Activated naive CD8-positive, alpha-beta T cell treated with anti-CD3 and anti-CD28 coated beads, Interleukin-2, amount 50 U/mL, for 24 hours (primary cell): Measurements from ENCODE around the gene C5orf24.

Experiments used
- ATAC-seq: fragments of 150-1000 bp; cut with Tn5 transposase; one replicate; pipeline ENCODE4 v1.10.0; 2021
- DNase-seq: peaks from one replicate; pipeline ENCODE4 v3.0.0; 2021
- H3K27ac Mint-ChIP-seq: one replicate; pipeline ENCODE4 v1.8.0; 2021; ENCODE audit warnings: mild to moderate bottlenecking, mixed read lengths
- H3K27me3 Mint-ChIP-seq: one replicate; pipeline ENCODE4 v1.8.0; 2021; ENCODE audit warnings: mixed read lengths
- H3K36me3 Mint-ChIP-seq: one replicate; pipeline ENCODE4 v1.8.0; 2021; ENCODE audit warnings: low read depth, mixed read lengths
- H3K4me1 Mint-ChIP-seq: one replicate; pipeline ENCODE4 v1.8.0; 2021; ENCODE audit warnings: mixed read lengths
- H3K4me3 Mint-ChIP-seq: one replicate; pipeline ENCODE4 v1.8.0; 2021; ENCODE audit warnings: mild to moderate bottlenecking, moderate library complexity, mixed read lengths
- H3K9me3 Mint-ChIP-seq: one replicate; pipeline ENCODE4 v1.8.0; 2021; ENCODE audit warnings: mixed read lengths

C5orf24 gene

GRCh38 chr5:134845852-134846640 lies at the start of gene C5orf24:
Gene C5orf24 (plus strand): TSS chr5:134845968. CDS start chr5:134854901, 8,933 bp downstream.
- H3K4me3 Mint-ChIP-seq: peak within 1 kb of the TSS; percentile 94
- DNase-seq (peak; percentile 92), ATAC-seq (peak; percentile 96)
- H3K4me1 Mint-ChIP-seq: peaks cover 40% of the 10 kb centered on the region
- peaks cover 22% of the 10 kb centered on the region for H3K36me3 Mint-ChIP-seq
- H3K27ac Mint-ChIP-seq: peak within 1 kb of the TSS; percentile 95
- H3K9me3 Mint-ChIP-seq: no peaks in the 10 kb centered on the region
- H3K27me3 Mint-ChIP-seq: no peaks in the 10 kb centered on the region

DNA sequence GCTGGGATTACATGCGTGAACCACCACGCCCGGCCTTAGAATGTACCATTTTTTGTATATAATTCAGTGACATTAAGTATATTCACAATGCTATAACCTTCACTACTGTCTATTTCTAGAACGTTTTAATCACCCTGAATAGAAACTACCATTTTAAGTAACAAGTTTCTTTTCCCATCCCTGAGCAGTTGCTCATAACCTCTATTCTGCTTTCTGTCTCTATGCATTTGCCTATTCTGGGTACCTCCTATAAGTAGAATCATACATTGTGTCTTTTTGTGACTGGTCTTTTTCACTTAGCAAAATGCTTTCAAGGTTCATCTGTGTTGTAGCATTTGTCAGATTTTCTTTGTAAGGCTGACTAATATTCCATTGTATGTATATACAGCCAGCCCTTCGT lies 47.3 kb upstream of the C5orf24 start:
- Mint-ChIP-seq H3K4me1 (no peaks in the 10 kb centered on the region), H3K27me3 (no peaks in the 10 kb centered on the region), H3K27ac (no peak overlapping the region), H3K36me3 (peaks cover 60% of the 10 kb centered on the region), H3K9me3 (no peaks in the 10 kb centered on the region), H3K4me3 (no peak overlapping the region)
- DNase-seq: no peak
- no peak for ATAC-seq

GRCh38 chr5:134803821-134804220 lies 41.9 kb upstream of the C5orf24 start:
- Mint-ChIP-seq H3K36me3 (peaks cover 38% of the 10 kb centered on the region), H3K27ac (no peak overlapping the region), H3K9me3 (no peaks in the 10 kb centered on the region), H3K4me1 (no peaks in the 10 kb centered on the region), H3K4me3 (no peak overlapping the region), H3K27me3 (no peaks in the 10 kb centered on the region)
- DNase-seq: no peak
- ATAC-seq: no peak

- no peaks in the 10 kb centered on the region for H3K9me3 Mint-ChIP-seq
- DNase-seq: no peak
- no peaks in the 10 kb centered on the region for H3K27me3 Mint-ChIP-seq
- H3K4me1 Mint-ChIP-seq: peaks cover 19% of the 10 kb centered on the region
- peak; percentile 78 for ATAC-seq
- peaks cover 33% of the 10 kb centered on the region for H3K36me3 Mint-ChIP-seq
- peak overlapping the region; percentile 51 for H3K27ac Mint-ChIP-seq
- no peak overlapping the region for H3K4me3 Mint-ChIP-seq
These were observed 32.4 kb upstream of the C5orf24 start for GRCh38 chr5:134813407-134813806.

DNA sequence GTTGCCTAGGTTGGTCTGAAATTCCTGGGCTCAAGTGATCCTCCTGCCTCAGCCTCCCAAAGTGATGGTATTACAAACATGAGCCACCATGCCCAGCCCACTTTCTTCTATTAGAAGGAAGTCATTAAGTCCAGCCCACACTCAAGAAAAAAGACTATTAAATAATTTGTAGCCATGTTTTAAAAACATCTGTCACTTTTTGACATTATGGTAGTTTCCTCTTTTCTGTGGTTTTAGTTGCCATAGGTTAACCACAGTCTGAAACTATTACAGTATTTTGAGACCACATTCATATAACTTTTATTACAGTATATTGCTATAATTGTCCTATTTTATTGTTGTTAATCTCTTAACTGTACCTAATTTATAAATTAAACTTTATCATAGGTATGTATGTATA lies 31.9 kb upstream of the C5orf24 start:
- no peak for ATAC-seq
- no peak for DNase-seq
- Mint-ChIP-seq H3K4me3 (no peak overlapping the region), H3K4me1 (peaks cover 19% of the 10 kb centered on the region), H3K27me3 (no peaks in the 10 kb centered on the region), H3K9me3 (no peaks in the 10 kb centered on the region), H3K36me3 (peaks cover 33% of the 10 kb centered on the region), H3K27ac (peak overlapping the region; percentile 51)

GRCh38 chr5:134817006-134817405 lies 28.8 kb upstream of the C5orf24 start:
- peaks cover 42% of the 10 kb centered on the region for H3K36me3 Mint-ChIP-seq

GRCh38 chr5:134818776-134819175 lies 27.0 kb upstream of the C5orf24 start:
- H3K9me3 Mint-ChIP-seq: no peaks in the 10 kb centered on the region
- no peak overlapping the region for H3K27ac Mint-ChIP-seq
- H3K36me3 Mint-ChIP-seq: peaks cover 51% of the 10 kb centered on the region
- H3K4me3 Mint-ChIP-seq: no peak overlapping the region
- DNase-seq: no peak
- no peak for ATAC-seq
- H3K27me3 Mint-ChIP-seq: no peaks in the 10 kb centered on the region
- H3K4me1 Mint-ChIP-seq: peaks cover 4% of the 10 kb centered on the region

More at GRCh38 chr5:134817006-134817405, 28.8 kb upstream of the C5orf24 start:
- Mint-ChIP-seq H3K4me1 (peaks cover 15% of the 10 kb centered on the region), H3K27me3 (no peaks in the 10 kb centered on the region), H3K4me3 (no peak overlapping the region), H3K9me3 (no peaks in the 10 kb centered on the region), H3K27ac (no peak overlapping the region)
- DNase-seq (no peak), ATAC-seq (no peak)

GRCh38 chr5:134819407-134819963 lies 26.3 kb upstream of the C5orf24 start:
- Mint-ChIP-seq H3K36me3 (peaks cover 49% of the 10 kb centered on the region), H3K27ac (no peak overlapping the region), H3K4me3 (no peak overlapping the region), H3K4me1 (no peaks in the 10 kb centered on the region), H3K9me3 (no peaks in the 10 kb centered on the region), H3K27me3 (no peaks in the 10 kb centered on the region)
- DNase-seq (no peak), ATAC-seq (no peak)

DNA sequence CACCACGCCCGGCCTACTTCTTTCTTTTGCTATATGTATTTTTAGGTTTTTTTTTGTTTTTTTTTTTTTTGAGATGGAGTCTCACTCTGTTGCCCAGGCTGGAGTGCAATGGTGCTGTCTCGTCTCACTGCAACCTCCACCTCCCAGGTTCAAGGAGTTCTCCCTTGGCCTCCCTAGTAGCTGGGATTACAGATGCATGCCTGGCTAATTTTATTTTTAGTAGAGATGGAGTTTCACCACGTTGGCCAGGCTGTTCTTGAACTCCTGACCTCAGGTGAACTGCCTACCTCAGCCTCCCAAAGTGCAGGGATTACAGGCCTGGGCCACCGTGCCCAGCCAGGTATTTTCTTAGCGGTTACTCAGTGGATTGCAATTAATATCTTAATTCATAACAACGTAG lies 23.9 kb upstream of the C5orf24 start:
- Mint-ChIP-seq H3K4me3 (no peak overlapping the region), H3K36me3 (peaks cover 59% of the 10 kb centered on the region), H3K4me1 (no peaks in the 10 kb centered on the region), H3K9me3 (no peaks in the 10 kb centered on the region), H3K27me3 (no peaks in the 10 kb centered on the region), H3K27ac (no peak overlapping the region)
- DNase-seq (no peak), ATAC-seq (no peak)

GRCh38 chr5:134824681-134825080 lies 21.1 kb upstream of the C5orf24 start:
- H3K4me1 Mint-ChIP-seq: no peaks in the 10 kb centered on the region
- H3K27ac Mint-ChIP-seq: no peak overlapping the region
- H3K36me3 Mint-ChIP-seq: peaks cover 54% of the 10 kb centered on the region
- no peak overlapping the region for H3K4me3 Mint-ChIP-seq
- no peaks in the 10 kb centered on the region for H3K9me3 Mint-ChIP-seq
- DNase-seq (no peak), ATAC-seq (no peak)
- H3K27me3 Mint-ChIP-seq: no peaks in the 10 kb centered on the region

DNA sequence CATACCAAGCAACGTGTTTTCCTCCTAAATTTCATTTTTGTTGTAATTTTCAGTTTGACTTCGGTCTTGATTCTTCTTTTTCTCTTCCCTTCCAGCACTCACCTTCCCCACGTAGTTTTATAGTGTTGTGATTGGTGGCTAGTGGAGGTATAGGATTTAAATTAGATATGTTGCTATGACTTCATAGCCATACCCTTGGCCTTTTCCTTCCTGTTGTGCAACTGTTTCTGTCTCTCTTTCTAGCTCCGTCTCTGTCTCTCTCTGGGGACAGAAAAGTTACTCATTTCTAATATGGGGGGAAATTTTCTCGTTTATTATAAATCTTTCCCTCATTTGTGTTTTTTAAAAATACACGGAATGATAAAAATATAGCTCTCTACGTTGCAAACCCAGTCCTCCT lies 20.6 kb upstream of the C5orf24 start:
- no peak for DNase-seq

GRCh38 chr5:134833340-134834032 lies 12.3 kb upstream of the C5orf24 start:
- Mint-ChIP-seq H3K9me3 (no peaks in the 10 kb centered on the region), H3K27ac (no peak overlapping the region), H3K27me3 (no peaks in the 10 kb centered on the region), H3K4me1 (no peaks in the 10 kb centered on the region), H3K4me3 (no peak overlapping the region), H3K36me3 (peaks cover 15% of the 10 kb centered on the region)
- DNase-seq (no peak), ATAC-seq (no peak)

More for the DNA sequence above, 20.6 kb upstream of the C5orf24 start:
- Mint-ChIP-seq H3K4me3 (no peak overlapping the region), H3K27ac (no peak overlapping the region), H3K9me3 (no peaks in the 10 kb centered on the region), H3K4me1 (no peaks in the 10 kb centered on the region), H3K27me3 (no peaks in the 10 kb centered on the region), H3K36me3 (peaks cover 52% of the 10 kb centered on the region)
- no peak for ATAC-seq

GRCh38 chr5:134835623-134836022 lies 10.1 kb upstream of the C5orf24 start:
- no peak overlapping the region for H3K4me3 Mint-ChIP-seq
- no peaks in the 10 kb centered on the region for H3K4me1 Mint-ChIP-seq
- no peak overlapping the region for H3K27ac Mint-ChIP-seq
- ATAC-seq: no peak
- no peak for DNase-seq
- H3K36me3 Mint-ChIP-seq: peaks cover 25% of the 10 kb centered on the region
- H3K9me3 Mint-ChIP-seq: no peaks in the 10 kb centered on the region
- H3K27me3 Mint-ChIP-seq: no peaks in the 10 kb centered on the region

DNA sequence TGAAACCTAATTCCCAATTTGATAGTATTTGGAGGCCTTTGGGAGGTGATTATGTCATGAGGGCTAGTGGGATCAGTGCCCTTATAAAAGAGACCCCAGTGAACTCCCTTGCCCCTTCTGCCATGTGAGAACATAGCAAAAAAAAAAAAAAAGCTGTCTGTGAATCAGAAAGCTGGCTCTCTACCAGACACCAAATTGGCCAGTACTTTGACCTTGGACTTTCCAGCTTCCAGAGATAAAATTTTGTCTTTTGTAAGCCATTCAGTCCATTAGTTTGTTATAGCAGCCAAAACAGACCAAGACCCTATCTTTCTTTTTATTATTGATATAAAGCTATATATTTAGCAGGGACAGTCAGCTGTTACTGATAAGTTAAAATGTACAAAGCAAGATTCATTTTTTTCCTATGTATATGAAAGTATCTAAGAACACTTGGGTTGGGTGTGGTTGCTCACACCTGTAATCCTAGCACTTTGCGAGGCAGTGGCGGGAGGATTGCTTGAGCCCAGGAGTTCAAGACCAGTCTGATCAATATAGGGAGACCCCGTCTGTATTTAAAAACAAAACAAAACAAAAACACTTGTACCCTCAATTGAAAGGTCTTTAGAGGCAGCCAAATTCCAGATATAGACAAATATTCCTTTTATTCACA lies 8.1 kb upstream of the C5orf24 start:
- H3K27me3 Mint-ChIP-seq: no peaks in the 10 kb centered on the region
- H3K27ac Mint-ChIP-seq: no peak overlapping the region
- peaks cover 24% of the 10 kb centered on the region for H3K36me3 Mint-ChIP-seq
- H3K9me3 Mint-ChIP-seq: no peaks in the 10 kb centered on the region
- ATAC-seq: no peak
- no peak for DNase-seq
- H3K4me3 Mint-ChIP-seq: no peak overlapping the region
- peaks cover 2% of the 10 kb centered on the region for H3K4me1 Mint-ChIP-seq
